NB4 (cell line): ENCODE measurements around the gene DST.

ENCODE experiments used
- DNase-seq: peaks from one replicate; pipeline ENCODE4 v3.0.0; 2010; ENCODE audit warnings: low read depth
- H3K4me3 ChIP-seq: one replicate; pipeline ENCODE4 v1.5.1; 2011; ENCODE audit warnings: mild to moderate bottlenecking, low read depth, low read length, moderate library complexity
- MYC ChIP-seq: IDR thresholded peaks from 2 replicates; pipeline ENCODE4 v1.6.1; 2011; ENCODE audit warnings: low read depth, low read length
- POLR2A ChIP-seq: IDR thresholded peaks from 2 replicates; pipeline ENCODE4 v1.6.1; 2011; ENCODE audit warnings: mild to moderate bottlenecking; ENCODE audit not compliant: insufficient read length; ENCODE audit errors: extremely low read depth
- TF ChIP-seq, protein P1 (sequence below): IDR thresholded peaks from 2 replicates; pipeline ENCODE4 v1.6.1; 2011; ENCODE audit warnings: low read depth, low read length
- TF ChIP-seq, protein P2 (sequence below): IDR thresholded peaks from one replicate; pipeline ENCODE4 v1.5.1; 2012; ENCODE audit warnings: low read depth, low read length

DST gene

DNA sequence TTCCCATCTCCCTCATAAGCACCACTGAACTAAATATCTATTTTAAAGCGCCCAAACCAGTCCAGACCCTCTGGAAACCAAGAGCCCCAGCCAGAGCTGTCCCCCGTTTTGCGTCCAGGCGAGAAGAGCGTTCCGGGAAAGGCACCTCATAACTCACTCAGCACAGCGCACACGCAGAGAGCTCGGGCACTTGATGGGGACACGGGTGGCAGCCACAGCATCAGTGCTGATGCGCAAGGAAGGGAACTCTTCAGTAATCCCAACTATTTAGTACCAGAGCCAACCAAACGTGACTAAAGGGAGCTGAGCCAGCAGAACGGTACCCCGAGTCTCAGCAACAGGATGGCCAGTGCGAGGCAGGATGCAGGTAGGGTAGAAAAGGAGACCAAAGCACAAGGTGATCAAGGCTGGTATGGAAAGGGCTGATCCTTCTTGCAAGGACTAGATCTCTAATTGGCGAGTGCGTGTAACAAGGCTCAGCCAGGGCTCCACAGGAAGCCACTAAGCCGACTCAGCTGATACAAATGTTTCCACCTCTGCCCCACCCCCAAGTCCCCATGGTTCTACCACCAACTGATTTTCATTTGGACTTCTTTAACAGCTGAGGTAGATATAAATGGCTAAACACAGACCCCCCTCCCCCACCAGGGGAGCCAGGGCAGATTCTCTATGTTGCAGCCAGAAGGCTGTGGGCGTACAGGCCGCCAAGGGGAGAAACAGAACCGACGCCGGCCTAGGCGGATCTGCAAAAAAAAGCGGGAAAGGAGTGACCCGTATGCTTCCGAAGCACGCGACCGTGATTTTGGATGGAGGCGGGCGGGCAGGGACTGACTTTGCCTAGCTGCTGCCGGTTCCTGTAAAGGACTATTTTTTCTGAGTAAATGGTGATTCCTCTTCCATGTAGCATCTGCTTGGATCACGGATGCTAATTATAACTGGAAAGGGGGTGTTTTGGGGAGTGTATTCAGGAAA lies 211.8 kb downstream of the DST start:
- DNase-seq, result no peak
- H3K4me3 ChIP-seq, result no peak overlapping the region
- TF ChIP-seq MYC (no peak), POLR2A (no peak)
- TF ChIP-seq, protein P1, sequence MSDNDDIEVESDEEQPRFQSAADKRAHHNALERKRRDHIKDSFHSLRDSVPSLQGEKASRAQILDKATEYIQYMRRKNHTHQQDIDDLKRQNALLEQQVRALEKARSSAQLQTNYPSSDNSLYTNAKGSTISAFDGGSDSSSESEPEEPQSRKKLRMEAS, result no peak
- TF ChIP-seq, protein P2, sequence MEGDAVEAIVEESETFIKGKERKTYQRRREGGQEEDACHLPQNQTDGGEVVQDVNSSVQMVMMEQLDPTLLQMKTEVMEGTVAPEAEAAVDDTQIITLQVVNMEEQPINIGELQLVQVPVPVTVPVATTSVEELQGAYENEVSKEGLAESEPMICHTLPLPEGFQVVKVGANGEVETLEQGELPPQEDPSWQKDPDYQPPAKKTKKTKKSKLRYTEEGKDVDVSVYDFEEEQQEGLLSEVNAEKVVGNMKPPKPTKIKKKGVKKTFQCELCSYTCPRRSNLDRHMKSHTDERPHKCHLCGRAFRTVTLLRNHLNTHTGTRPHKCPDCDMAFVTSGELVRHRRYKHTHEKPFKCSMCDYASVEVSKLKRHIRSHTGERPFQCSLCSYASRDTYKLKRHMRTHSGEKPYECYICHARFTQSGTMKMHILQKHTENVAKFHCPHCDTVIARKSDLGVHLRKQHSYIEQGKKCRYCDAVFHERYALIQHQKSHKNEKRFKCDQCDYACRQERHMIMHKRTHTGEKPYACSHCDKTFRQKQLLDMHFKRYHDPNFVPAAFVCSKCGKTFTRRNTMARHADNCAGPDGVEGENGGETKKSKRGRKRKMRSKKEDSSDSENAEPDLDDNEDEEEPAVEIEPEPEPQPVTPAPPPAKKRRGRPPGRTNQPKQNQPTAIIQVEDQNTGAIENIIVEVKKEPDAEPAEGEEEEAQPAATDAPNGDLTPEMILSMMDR, result no peak

DNA sequence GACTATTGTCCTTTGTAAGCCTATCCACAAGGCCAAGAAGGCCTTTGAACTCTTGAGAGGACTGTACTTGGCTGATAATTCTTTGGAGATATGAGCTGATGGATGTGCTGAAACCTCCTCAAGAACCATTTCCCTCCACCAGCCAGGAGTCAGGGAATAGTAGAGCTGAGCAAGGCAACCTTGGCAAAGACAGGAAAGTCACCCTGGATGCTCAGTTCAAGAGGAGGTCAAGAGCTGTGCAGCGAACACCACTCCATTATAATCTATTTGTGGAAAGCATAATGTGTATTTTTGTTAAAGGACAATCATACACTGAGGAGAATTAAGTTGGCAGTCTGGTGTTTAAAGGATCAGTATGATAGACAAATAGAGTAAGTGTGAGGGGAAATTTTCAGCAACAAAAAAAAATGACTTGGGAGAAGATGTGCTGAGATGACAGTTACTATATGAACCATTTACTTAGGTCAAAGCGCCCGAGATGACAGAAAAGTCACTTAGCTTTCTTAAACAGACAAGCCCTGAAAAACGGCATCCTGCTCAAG lies 218.1 kb downstream of the DST start:
- no peak overlapping the region for H3K4me3 ChIP-seq
- TF ChIP-seq MYC (no peak), POLR2A (no peak)
- TF ChIP-seq, protein P1, result no peak
- TF ChIP-seq, protein P2, result no peak
- DNase-seq, result no peak

DNA sequence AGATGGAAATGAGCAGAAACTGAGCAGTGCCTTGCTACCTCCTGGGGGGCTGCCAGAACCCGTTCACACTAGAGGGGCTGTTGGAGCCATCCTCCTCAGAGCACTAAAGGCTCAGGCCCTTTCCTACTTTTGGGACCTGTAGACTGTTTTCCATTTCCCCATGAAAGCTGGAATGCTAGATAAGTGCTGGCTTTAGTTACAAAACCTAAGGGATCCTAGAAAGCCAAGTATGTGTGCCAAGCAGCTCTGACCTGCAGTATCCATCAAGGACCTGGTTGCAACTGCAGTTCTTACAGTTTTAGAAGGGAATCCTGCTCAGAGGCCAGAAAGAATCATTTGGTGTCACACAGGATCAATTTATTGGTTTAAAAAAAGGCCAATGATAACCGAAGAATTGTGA lies 218.6 kb downstream of the DST start:
- TF ChIP-seq MYC, result no peak
- TF ChIP-seq, protein P2, result no peak
- TF ChIP-seq, protein P1, result no peak
- no peak for TF ChIP-seq POLR2A
- no peak for DNase-seq
- no peak overlapping the region for H3K4me3 ChIP-seq

DNA sequence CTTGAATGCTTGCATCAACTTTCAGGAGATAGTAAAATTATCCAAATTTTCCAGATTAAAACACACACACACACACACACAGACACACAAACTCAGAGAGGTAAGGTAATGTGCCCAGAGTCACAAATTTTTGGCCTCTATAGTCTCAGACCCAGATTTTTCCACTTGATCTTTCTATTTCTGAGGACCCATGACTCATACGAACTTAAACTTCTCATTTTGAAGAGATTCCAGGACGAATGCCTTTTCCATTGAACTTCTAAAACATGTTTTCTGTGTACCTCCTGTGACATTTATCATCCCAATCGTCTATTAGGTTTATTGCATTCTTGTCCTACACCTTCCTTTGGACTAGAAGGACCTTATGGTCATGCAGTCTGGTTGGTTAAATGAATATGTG lies 222.4 kb downstream of the DST start:
- no peak for DNase-seq
- no peak for TF ChIP-seq POLR2A
- TF ChIP-seq, protein P1, result no peak
- TF ChIP-seq MYC, result no peak
- TF ChIP-seq, protein P2, result no peak
- H3K4me3 ChIP-seq, result no peak overlapping the region

DNA sequence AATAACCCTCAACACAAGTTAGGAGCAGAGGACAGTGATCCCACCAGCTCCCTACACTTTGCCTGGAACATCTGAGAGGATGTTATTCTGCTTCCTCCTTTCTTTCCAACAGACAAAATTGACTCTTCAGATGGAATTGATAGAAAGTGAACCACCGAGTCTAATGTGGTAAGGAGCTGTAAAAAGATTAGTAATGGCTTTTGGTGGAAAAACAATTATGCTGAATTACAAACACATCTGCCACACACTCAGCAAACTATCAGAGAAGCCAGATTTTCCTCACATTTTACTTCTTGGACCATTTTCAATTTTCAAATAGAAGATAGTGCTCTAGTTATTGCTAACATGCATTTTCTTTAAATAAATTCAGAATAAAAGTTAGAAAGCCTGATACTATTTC lies 223.5 kb downstream of the DST start:
- no peak overlapping the region for H3K4me3 ChIP-seq
- no peak for DNase-seq
- TF ChIP-seq, protein P2, result no peak
- TF ChIP-seq, protein P1, result no peak
- TF ChIP-seq MYC (no peak), POLR2A (no peak)
